Measurements from ENCODE around the gene HOXA9.

- no peak for TF ChIP-seq TAF1 (IDR thresholded peaks at IDR 0.05; ENCODE audit: borderline replicate concordance, low read depth, low read length)
- no peak for TF ChIP-seq CTCF (IDR thresholded peaks at IDR 0.05)
- no peak for TF ChIP-seq MEF2A (IDR thresholded peaks at IDR 0.05; ENCODE audit: borderline replicate concordance, low read depth)
- TF ChIP-seq RFX5 (IDR thresholded peaks at IDR 0.05; ENCODE audit: low read length): no peak
- TF ChIP-seq RAD21 (IDR thresholded peaks at IDR 0.05; ENCODE audit: low read length): no peak
- TF ChIP-seq JUND (IDR thresholded peaks at IDR 0.05): no peak
- TF ChIP-seq CHD2 (IDR thresholded peaks at IDR 0.05; ENCODE audit: low read length, partially characterized antibody): no peak
Observed at GRCh38 chr7:27145914-27146412, 19.4 kb downstream of the HOXA9 start.
